Kidney (tissue), 14 donors: ENCODE results near the gene SYTL2. TPM values are rescaled to one million over a fixed set of nuclear protein-coding genes. Genes with fewer than 3 reads are reported as not detected.
A peak's percentile ranks its signal among the peaks of the same experiment; 100 is the strongest.

Experiments used
- DNase-seq, 5 donors: peaks; one replicate each; pipeline ENCODE4 v3.0.0-alpha.2; 2013 to 2020
- FAIRE-seq: peaks from 2 replicates; lab custom pipeline; 2012; peaks lifted over from hg19 to GRCh38; lab: Jason Lieb, UNC
- H3K27ac ChIP-seq, 2 donors: one replicate each; pipeline ENCODE4 v1.7.0; 2013; ENCODE audit warnings: low read depth in 2 of 2, low read length in 2 of 2, inconsistent platforms in 1 of 2
- H3K27me3 ChIP-seq: one replicate; pipeline ENCODE4 v1.7.1; 2013; ENCODE audit warnings: low read length, inconsistent platforms; ENCODE audit not compliant: control insufficient read depth, insufficient read depth
- H3K36me3 ChIP-seq, 3 donors: one replicate each; pipeline versions ENCODE4 v1.7.0 to v1.7.1; 2013; ENCODE audit warnings: low read length in 3 of 3, control low read depth in 1 of 3, inconsistent platforms in 1 of 3; ENCODE audit not compliant: insufficient read depth in 3 of 3, control insufficient read depth in 2 of 3
- H3K4me1 ChIP-seq, 3 donors: one replicate each; pipeline versions ENCODE4 v1.7.0 to v1.7.1; 2013; ENCODE audit warnings: low read length in 3 of 3, inconsistent platforms in 1 of 3, low read depth in 1 of 3; ENCODE audit not compliant: control insufficient read depth in 2 of 3, insufficient read depth in 2 of 3
- H3K4me3 ChIP-seq, 3 donors: one replicate each; pipeline versions ENCODE4 v1.7.0 to v1.8.1; 2013; ENCODE audit warnings: low read length in 3 of 3, control low read depth in 1 of 3, inconsistent platforms in 1 of 3
- H3K9ac ChIP-seq, 3 donors: one replicate each; pipeline versions ENCODE4 v1.7.0 to v1.7.1; 2013; ENCODE audit warnings: low read length in 3 of 3, control low read depth in 1 of 3, inconsistent platforms in 1 of 3
- H3K9me3 ChIP-seq, 3 donors: one replicate each; pipeline versions ENCODE4 v1.7.0 to v1.7.1; 2013; ENCODE audit warnings: low read length in 3 of 3, control low read depth in 1 of 3, inconsistent platforms in 1 of 3; ENCODE audit not compliant: control insufficient read depth in 2 of 3, insufficient read depth in 1 of 3
- intact Hi-C: fragments of 100-400 bp; cut with DNase I; formaldehyde crosslinking; loops from one replicate; pipeline ENCODE4 v1.11.1; 2022
- polyA plus RNA-seq: library from polyadenylated mRNA; stranded (reverse); fragments of 350-450 nt; fragmentation: Illumina TruSeq; extraction: RNeasy Lipid Tissue Mini Kit (QIAGEN cat#74804); gene quantifications from one replicate; pipeline ENCODE4 v1.2.3, GENCODE V29; 2014; ENCODE audit warnings: low read depth, low replicate concordance; ENCODE audit not compliant: insufficient read depth
- total RNA-seq: library from RNA; stranded (reverse); fragmentation: NEBNext Ultra II Directional; extraction: Animal tissue kit (Norgen Biotek cat#: 25700); gene quantifications from one replicate; pipeline ENCODE4 v1.2.1, GENCODE V29; 2021
- TF ChIP-seq, protein P1 (sequence below): IDR thresholded peaks from 3 replicates; pipeline ENCODE4 v1.5.1; 2012; ENCODE audit warnings: mild to moderate bottlenecking, moderate library complexity, borderline replicate concordance; ENCODE audit not compliant: insufficient read depth; ENCODE audit errors: extremely low read depth
- donor health status: control.
- donor health status: control.
- donor health status: control.
- donor health status: control.
- donor health status: control.
- donor health status: DM: yes; HTN: yes; CAD: no.
- donor health status: Normal renal cell carcinoma (clear cell type).

SYTL2 gene
- total and polyA plus RNA-seq, 2 donors from 2014 or later, result 19.8 to 187 TPM

DNA sequence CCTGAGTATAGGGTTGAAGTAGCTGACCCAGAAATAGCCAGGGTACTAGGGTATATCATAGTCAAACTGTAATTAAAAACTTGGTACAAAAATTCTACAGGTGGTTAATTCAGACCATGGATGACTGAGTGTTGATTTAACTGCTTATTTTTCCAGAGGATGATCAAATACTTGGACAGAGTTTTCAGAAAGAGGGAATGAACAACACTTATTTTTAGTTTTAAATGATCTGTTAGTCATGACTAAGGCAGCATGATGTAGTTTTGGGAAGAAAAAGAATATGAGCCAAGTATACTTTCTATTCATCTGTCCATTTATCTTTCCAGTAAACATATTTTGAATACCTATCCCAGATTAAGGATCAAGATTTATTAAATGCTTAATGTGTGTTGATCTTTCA, 105.1 kb downstream of the SYTL2 start:
- TF ChIP-seq, protein P1, sequence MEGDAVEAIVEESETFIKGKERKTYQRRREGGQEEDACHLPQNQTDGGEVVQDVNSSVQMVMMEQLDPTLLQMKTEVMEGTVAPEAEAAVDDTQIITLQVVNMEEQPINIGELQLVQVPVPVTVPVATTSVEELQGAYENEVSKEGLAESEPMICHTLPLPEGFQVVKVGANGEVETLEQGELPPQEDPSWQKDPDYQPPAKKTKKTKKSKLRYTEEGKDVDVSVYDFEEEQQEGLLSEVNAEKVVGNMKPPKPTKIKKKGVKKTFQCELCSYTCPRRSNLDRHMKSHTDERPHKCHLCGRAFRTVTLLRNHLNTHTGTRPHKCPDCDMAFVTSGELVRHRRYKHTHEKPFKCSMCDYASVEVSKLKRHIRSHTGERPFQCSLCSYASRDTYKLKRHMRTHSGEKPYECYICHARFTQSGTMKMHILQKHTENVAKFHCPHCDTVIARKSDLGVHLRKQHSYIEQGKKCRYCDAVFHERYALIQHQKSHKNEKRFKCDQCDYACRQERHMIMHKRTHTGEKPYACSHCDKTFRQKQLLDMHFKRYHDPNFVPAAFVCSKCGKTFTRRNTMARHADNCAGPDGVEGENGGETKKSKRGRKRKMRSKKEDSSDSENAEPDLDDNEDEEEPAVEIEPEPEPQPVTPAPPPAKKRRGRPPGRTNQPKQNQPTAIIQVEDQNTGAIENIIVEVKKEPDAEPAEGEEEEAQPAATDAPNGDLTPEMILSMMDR, result no peak
- intact Hi-C loops, result no loop called here
- no peaks in the 10 kb centered on the region for H3K9me3 ChIP-seq
- no peak for FAIRE-seq
- no peaks in the 10 kb centered on the region for H3K27me3 ChIP-seq
- H3K4me3 ChIP-seq, result no peak overlapping the region
- H3K36me3 ChIP-seq, result no peaks in the 10 kb centered on the region
- H3K4me1 ChIP-seq, result no peaks in the 10 kb centered on the region
- no peak overlapping the region for H3K27ac ChIP-seq
- DNase-seq, result peak in 1 of 5 donors; percentile 49
- H3K9ac ChIP-seq, result no peak overlapping the region

DNA sequence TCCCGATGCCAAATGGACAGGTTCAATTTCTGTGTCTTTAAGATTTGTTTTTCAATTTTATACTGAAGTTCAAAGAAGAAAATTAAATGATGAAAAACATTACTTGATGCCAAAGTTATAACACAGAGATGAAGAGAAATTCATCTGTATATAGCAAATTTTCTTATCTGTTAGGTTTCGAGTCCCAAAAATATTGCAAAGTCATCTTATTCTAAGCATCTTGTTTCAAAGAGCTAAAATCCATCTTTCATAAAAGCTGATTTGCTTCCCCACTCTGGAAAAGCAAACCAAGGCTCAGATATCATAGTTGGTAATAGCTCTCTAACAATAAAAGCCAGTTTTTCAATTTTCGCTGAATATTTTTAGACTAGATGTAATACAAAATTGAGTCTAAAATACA, 106.0 kb downstream of the SYTL2 start:
- Histone ChIP-seq H3K9ac (no peak overlapping the region), H3K9me3 (no peaks in the 10 kb centered on the region), H3K4me3 (no peak overlapping the region), H3K36me3 (no peaks in the 10 kb centered on the region), H3K27me3 (no peaks in the 10 kb centered on the region), H3K27ac (no peak overlapping the region), H3K4me1 (no peaks in the 10 kb centered on the region)
- TF ChIP-seq, protein P1, result no peak
- no peak for DNase-seq
- intact Hi-C loops, result no loop called here
- no peak for FAIRE-seq

DNA sequence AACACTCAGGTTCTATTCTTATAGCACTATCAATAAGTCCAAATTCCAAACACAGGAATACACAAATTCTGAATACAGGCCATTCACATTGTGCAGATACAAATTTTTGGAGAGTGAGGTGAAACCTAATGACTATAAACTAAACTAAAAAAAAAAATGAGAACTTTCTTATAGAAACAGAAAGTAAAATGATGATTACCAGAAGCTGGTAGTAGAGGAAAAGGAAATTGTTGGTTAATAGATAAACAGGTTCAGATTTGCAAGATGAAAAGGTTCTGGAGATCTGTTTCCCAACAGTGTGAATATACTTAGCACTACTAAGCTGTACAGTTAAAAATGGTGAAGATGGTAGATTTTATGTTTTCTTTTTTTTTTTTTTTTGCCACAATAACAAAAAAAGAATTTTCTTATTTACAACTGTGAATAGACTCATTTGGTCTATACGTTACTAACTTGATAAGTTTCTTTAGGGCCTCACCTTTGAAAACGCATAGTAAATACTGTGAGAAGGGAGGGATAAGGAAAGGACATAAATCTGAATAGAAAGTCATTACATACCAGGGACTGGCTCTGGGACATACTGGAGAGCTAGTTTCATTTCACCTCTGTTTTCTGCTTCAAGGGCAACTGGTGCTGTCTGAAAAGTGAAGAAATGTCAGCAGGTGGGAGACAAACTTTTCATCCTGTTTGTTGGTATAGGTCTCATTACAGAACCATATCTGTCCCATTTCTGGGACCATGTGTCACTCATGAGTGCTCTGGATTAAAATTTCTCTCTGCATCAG, 110.8 kb downstream of the SYTL2 start:
- DNase-seq (peak in 1 of 5 donors; percentile 36), FAIRE-seq (no peak)
- Histone ChIP-seq H3K4me1 (no peaks in the 10 kb centered on the region), H3K4me3 (no peak overlapping the region), H3K27ac (peak overlapping the region in 1 of 2 donors; percentile 36), H3K9ac (no peak overlapping the region), H3K27me3 (no peaks in the 10 kb centered on the region), H3K9me3 (no peaks in the 10 kb centered on the region), H3K36me3 (peaks cover 0 to 3% (median 2%) of the 10 kb centered on the region in 3 donors)
- intact Hi-C loops, result no loop called here
- TF ChIP-seq, protein P1, result no peak

- intact Hi-C loops, result no loop called here
- Histone ChIP-seq H3K4me3 (no peak overlapping the region), H3K27me3 (no peaks in the 10 kb centered on the region), H3K9me3 (no peaks in the 10 kb centered on the region), H3K4me1 (no peaks in the 10 kb centered on the region), H3K36me3 (peaks cover 0 to 3% (median 2%) of the 10 kb centered on the region in 3 donors), H3K27ac (no peak overlapping the region), H3K9ac (no peak overlapping the region)
- TF ChIP-seq, protein P1, result no peak
- FAIRE-seq, result no peak
- DNase-seq, result no peak
These were observed 112.7 kb downstream of the SYTL2 start for GRCh38 chr11:85698195-85698594.
